ENCODE measurements around the gene CASP5.
"Not testable (repeated sequence)": the region's sequence is repeated elsewhere in the genome, so short reads cannot be mapped to it uniquely, and the experiment has no call there.

CASP5 gene

DNA sequence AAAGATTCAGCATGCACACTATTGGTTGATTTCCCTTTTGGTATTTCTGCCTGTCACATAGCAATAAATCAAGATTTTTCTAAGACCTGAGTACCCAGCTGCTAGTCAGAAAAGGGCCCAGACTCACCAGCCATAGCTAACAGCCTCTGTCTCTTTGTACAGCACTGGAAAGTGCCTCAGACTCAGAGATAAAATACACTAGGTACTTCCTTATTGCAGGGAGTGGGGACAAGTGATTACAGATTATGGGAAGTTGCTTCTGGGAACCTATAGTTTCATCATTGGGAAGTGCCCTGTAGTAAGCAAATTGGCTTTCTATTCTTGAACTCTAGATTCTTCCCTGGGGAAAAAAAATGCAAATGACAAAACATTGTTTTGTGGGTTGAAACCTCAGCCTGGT is at the start of gene CASP5:
Gene CASP5, minus strand, starts transcription at position 166 of the 400 bp plus-strand sequence. Its CDS starts 32 bp downstream, at position 134.
- no peak for DNase-seq (ENCODE audit: low read depth)

DNA sequence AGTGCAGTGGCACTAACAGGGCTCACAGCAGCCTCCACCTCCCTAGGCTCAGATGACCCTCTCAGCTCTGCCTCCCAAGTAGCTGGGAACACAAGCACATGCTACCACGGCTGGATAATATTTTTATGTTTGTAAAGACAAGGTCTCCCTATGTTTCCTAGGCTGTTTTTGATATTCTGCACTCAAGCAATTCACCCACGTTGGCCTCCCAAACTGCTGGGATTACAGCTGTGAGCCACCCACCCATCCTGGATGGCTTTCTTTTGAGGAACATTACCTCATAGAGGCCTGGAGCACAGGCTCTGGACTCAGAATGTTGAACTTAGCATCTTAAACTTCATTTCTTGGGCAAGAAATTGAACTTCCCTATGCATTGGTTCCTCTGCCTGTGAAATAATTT is 49.1 kb upstream of the CASP5 start:
- not testable (repeated sequence) for DNase-seq (ENCODE audit: low read depth)

DNA sequence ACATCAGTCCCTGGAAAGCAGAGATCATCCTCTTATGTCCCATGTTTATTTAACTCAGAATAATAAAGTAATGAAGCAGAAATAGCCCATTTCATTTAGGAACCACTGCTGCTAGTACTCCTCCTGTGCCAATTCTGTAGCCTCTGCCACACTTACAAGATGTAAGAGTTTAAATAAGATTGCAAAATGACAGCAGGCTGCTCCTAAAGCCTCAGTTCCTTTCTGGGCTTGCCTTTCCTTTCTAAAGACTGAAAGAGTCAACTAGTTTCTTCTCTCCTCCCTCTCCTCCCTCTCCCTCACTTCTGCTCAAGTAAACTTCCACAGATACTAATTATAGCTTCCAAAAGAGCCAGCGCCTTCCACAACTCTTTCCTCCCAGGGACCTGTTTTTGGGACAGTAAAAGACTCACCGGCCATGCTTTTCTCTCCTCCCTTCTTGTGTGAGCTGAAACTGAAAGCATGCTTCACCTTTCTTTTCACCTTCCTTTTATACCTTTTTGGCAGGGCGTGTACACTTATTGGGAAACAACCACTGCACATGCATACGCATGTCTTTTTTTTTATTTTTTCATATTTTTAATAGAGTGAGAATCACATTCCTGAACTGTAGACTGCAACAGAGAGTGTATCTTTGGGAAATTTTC is 48.2 kb upstream of the CASP5 start:
- DNase-seq (ENCODE audit: low read depth) = no peak

DNA sequence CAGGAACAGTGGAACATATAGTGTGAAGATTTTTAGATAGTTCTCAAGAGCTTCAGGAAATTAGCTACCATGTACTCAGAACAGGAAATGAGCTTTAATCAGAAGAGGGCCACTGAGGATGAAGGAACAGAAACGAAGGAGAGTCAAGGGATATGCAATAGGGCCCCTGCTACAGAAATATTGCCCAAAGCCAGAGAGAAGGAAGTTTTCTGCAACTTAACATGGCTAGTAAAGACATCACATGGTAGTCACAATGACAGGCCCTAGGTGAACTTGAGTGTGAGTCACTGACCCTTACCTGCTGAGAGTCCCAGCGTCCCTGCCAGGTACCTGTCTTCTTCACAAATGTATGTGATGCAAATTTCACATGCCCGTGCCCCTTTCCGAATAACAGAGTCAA is 47.3 kb upstream of the CASP5 start:
- no peak for DNase-seq (ENCODE audit: low read depth)

DNA sequence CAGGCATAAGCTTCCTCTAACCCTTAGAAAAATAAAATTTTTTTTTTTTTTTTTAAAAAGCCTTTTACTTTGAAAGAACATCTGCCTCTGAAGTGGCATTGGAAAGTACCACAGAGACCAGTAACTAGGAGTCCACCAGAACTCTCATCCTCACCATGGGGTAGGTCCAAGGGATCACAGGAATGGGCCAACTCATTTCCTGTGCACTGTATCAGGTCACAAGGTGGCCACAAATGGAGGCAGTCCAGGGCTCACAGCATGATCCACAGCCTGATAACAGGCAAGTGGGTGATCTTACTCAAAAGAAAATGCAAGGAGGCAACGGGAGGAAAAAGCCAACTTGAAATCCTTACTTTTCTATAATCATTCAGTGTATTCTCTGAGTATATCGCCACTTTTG is 46.8 kb upstream of the CASP5 start:
- DNase-seq (ENCODE audit: low read depth) = not testable (repeated sequence)

DNA sequence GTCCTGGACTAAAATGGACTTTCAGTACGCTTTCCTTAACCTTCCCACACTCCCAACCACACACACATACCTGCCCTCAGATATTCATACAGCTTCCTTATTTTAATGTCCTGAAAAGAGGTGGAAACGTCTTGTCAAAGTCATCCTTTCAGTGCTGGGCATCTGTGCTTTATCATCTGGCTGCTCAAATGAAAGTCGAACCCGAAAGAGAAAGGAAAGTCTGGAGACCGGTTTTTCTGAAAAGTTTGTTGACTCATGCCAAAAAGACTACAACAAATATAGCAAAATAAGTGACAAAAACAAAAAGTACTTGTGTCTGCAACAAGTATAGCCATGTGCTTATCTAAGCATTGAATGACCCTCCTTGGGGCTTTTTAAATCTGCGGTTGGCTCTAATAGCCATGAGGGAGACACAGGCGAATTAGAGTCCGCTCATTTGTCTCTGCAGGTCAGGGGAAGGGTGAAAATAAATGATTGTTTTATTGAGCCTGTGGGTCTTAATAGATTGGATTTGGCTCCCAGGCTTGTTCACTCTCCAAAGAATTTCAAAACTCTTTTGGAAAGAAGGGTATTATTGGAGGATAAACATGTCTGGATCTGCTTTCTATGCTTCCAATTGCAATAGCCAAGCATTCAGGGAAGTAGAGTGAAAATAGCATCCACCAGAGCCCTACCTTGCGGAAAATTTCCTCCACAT is 40.4 kb upstream of the CASP5 start:
- DNase-seq (ENCODE audit: low read depth) = not testable (repeated sequence)

DNA sequence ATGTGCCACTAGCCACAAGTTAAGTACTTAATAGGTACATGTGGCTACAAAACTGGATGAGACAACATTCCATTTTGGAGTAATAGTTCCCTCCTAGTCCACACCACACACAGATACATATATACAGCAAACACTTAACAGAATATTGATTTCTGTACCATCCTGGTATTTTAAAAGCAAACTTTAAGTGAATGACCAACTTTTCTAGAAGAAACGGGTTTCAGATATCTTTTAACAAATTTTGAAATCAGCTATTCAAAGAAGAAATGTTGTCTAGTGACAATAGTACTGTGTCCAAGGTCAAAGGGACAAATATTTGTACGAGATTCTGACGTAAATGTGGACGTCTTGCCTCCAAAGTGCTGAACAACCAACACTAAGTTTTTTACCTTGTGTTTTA is 34.5 kb upstream of the CASP5 start:
- no peak for DNase-seq (ENCODE audit: low read depth)

DNA sequence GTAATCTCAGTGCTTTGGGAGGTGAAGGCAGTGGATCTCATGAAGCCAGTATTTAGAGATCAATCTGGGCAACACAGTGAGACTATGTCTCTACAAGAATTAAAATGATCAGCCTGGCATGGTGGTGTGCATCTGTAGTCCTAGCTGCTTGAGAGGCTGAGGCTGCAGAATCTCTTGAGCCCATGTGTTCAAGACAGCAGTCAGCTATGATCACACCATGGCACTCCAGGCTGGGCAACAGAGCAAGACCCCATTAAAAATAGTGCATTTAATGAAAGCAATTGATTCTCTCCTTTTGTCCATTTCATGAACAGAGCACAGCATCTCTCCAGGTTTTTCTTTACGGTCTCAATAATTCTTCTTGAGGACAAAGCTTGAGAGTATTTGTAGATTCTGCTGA is 33.5 kb upstream of the CASP5 start:
- DNase-seq (ENCODE audit: low read depth) = no peak

DNA sequence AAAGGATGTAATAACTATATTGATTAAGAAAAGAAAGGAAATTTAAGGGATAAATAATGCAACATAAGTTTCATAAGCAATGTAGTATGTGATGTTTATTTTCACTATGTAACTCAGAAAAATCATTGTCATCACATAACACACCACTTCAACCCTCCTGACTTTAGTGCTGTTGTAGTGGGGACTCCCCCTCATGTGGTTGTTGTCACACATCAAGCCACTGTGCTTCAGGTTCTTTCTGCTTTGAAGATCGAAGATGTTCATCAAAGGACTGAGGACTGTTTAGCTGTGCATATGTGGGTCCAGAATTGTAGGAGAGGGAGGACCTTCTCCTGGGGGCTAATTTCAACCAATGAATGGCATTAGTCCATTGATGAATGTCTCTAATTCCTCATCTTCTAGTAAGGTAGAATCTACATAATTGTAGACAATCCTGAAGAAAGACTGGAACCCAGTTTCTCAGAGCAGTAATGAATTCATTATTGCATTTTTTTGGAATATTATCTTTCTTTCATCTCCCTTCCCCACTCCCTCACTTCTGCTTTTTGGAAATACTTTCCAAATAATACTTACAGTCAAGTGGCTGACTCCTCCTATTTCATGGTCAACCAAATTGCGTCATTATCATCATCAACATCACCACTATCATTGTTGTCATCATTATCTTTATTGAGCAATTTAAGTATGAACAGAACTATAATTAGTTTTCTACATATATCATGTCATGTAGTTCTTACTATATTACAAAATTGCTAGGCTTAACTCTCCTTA is 31.9 kb upstream of the CASP5 start:
- no peak for DNase-seq (ENCODE audit: low read depth)

DNA sequence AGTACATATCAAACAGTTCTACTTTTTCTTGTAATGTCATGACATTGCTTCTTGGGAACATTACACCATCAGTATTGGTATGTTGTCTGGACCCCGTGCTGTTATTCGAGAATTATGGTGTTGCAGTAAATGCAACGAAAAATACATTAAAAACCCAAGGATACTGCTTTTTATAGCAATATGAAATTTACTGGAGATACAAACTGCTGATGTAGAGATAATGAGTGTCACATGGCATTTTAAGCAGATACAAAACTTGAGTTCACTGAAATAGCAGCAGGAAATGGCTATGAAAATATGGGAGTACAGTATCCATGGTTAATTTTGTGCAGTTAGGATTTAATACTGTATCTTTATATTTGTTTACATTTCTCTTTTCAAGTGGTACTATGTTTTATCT is 29.5 kb upstream of the CASP5 start:
- no peak for DNase-seq (ENCODE audit: low read depth)

DNA sequence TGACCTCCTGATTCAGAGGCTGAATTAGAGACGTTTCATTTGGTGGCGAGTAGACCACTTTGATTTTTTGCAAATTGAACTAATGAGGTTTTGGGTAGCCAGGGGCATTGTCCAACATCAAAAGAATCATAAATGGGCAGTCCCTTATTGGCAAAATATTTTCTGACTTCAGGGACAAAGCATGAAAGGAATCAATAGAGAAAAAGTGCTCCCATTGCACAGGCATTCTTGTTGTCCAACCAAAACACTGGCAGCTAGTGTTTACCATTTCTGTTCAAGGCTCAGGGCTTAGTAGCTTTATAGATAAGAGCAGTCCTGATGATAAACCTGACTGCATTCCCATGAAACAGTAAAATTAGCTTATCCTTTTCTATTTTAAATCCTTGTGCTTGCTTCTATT is 28.6 kb upstream of the CASP5 start:
- no peak for DNase-seq (ENCODE audit: low read depth)

DNA sequence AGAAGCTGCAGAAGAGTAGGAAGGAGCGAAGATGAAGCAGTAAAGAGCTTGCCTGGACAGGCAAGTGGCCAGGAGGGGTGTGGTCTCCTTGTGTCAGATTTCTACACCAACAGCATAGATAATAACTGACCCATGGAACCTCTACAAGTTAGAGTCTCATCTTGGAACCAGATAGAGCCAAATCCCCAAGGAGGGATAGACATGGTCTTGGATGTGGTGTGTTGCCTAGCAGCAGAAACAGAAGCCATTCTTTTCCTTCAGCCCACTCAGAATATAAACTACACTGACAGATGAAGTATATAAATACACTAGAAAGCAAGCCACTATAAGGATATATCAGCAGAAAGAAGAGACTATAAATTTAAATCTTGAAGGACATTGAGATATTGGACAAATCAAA is 26.5 kb upstream of the CASP5 start:
- DNase-seq (ENCODE audit: low read depth) = no peak

DNA sequence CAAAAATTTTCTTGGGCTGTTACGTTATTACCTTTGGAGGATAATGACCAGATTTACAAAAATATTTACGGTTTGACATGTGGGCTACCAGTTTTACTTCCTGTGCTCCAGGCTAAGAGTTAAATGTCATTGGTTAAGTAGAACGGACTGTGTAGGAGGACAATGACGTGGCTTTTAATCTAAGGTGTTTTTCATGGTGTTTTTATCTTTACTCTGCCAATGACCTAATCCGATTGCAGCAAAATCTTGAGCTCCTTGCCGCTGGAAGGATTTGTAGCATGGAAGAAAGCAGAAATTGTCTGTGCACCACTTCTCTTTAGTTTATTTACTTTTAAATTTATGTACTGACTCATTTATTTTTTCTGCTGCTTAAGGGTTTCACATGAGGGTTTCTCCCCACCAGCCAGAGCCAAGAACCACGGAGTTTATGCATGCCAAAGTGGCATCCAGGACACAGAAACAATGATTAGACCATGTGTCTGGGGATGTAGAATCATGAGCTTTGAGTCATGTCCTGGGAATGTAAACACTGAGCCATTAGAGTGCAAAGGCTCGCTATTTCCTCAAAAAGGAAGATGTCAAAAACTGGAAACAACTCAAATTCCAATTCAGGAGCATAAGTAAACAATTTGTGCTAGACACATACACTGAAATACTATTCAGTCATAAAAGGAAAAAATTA is 24.1 kb upstream of the CASP5 start:
- DNase-seq (ENCODE audit: low read depth) = no peak

DNA sequence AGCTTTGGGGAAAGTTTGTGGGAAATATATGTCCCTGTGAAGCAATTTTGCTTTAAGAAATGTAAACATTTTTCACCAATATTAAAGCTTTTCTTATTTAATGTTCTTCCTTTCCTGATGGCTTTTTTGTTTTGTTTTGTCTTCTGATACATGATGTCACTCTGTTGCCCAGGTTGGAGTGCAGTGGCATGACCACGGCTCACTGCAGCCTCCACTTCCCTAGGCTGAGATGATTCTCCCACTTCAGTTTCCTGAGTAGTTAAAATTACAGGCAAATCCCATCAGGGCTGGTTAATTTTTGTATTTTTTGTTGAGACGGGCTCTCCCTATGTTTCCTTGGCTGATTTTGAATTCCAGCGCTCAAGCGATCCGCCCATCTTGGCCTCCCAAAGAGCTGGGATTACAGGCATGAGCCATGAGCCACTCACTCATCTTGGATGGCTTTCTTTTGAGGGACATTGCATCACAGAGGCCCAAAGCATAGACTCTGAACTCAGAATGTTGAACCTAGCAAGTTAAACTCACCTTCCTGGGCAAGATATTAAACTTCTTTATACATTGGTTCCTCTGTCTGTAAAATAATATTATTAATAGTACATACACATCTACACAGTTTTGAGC is 22.8 kb upstream of the CASP5 start:
- DNase-seq (ENCODE audit: low read depth) = no peak

DNA sequence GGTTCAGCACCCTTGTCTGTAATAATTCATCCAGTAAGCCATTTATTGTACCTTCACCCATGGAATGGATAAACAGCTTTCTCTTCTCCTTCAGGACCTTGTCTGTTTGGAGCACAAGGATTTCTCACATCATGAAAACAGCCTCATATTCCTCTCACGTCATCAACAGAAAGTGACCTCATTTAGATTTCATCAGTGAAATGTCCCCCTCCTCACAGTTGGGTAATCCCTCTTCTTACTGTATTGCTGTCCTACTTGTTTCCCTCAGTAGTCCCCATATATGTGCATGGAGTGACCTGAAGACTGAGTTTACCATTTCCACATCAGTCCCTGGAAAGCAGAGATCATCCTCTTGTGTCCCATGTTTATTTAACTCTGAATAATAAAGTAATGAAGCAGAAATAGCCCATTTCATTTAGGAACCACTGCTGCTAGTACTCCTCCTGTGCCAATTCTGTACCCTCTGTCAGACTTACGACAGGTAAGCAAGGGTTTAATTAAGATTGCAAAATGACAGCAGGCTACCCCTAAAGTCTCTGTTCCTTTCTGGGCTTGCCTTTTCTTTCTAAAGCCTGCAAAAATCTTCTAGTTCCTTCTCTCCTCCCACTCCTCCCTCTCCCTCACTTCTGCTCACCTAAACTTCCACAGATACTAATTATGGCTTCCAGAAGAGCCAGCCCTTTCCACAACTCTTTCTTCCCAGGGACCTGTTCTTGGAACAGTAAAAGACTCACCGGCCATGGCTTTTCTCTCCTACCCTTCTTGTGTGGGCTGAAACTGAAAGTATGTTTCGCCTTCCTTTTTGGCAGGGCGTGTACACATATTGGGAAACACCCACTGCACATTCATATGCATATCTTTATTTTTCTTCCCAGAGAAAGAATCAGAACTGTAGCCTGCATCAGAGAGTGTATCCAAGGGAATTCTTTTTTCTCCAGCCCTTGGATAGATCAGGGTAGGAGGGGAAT is 21.9 kb upstream of the CASP5 start, which contains the start of gene CARD16:
Gene CARD16, minus strand, starts transcription at position 779 of the 968 bp plus-strand sequence. Its CDS starts 38 bp downstream, at position 741.
- DNase-seq (ENCODE audit: low read depth) = peak; percentile 12

DNA sequence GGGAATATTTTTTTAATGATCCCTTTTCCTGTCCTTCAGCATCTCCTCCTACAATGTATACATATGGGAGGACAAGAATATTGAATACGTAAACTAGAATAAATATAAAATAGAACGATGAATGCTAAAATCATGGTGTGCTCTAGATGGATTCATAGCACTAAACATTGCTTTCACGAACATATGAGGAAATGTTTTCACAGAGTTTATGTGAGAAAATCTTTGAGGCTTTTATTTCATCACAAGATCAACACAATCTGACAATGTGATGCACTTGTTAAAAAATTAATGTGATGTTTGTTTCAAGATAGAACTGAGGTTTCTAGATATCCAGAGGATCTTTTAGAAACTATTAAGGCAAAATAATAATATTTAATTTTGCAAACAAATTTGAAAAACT is 19.2 kb upstream of the CASP5 start:
- DNase-seq (ENCODE audit: low read depth) = no peak

DNA sequence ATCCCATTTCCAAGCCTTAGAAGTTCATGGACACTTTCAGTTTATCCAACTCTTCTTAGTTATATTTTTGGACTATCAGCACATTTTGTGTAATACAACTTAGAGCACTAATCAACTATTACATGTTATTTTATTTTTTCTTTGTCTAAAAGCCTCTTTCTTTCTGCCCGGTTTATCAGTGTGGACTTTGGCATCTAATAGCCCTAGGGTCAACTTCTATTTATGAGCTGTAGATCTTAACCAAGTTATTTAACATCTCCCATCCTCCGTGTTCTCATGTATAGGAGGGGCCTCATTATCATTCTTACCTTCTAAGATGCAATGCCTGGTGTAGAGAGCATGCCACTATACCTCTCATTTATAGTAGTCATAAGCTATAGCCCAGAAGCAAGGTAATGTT is 17.7 kb upstream of the CASP5 start:
- DNase-seq (ENCODE audit: low read depth) = no peak

DNA sequence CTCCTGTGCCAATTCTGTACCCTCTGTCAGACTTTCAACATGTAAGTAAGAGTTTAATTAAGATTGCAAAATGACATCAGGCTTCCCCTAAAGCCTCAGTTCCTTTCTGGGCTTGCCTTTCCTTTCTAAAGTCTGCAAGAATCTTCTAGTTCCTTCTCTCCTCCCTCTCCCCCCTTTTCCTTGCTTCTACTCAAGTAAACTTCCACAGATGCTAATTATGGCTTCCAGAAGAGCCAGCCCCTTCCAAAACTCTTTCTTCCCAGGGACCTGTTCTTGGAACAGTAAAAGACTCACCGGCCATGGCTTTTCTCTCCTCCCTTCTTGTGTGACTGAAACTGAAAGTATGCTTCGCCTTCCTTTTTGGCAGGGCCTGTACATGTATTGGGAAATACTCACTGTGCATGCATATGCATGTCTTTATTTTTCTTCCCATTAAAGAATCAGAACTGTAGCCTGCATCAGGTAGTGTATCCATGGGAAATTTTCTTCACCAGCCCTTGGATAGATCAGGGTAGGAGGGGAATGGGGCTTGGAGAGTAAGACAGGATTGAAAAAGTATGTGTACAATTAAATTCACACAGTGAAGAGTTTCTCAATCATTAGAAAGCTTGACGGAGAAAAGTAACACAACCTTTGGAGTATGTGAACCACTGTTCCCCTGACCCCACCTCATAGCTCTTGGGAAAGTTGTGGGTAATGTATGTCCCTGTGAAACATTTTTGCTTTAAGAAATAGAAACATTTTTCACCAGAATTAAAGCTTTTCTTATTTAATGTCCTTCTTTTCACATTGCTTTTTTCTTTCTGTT is 12.0 kb upstream of the CASP5 start, which contains the start of gene CASP1:
Gene CASP1, minus strand, starts transcription at position 332 of the 808 bp plus-strand sequence. Its CDS starts 31 bp downstream, at position 301.
- DNase-seq (ENCODE audit: low read depth) = no peak

DNA sequence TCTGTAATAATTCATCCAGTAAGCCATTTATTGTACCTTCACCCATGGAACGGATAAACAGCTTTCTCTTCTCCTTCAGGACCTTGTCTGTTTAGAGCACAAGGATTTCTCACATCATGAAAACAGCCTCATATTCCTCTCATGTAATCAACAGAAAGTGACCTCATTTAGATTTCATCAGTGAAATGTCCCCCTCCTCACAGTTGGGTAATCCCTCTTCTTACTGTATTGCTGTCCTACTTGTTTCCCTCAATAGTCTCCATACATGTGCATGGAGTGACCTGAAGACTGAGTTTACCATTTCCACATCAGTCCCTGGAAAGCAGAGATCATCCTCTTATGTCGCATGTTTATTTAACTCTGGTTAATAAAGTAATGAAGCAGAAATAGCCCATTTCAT is 11.4 kb upstream of the CASP5 start:
- DNase-seq (ENCODE audit: low read depth) = not testable (repeated sequence)

DNA sequence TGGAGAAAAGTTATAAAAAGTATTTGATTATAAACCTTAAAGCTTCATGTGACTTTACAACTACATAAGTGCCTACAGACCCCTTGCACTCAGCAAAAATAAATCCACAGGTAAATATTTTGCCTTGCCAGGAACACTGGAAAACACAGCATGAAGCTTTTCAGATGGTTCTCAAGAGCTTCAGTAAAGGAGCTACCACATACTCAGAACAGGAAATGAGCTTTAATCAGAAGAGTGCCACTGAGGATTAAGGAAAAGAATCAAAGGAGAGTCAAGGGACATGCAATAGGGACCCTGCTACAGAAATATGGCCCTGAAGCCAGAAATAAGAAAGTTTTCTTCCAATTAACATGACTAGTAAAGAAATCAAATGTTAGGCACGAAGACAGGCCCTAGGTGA is 10.8 kb upstream of the CASP5 start:
- no peak for DNase-seq (ENCODE audit: low read depth)
